ENCODE data around the gene MRRF.

MRRF gene

GRCh38 chr9:122228191-122228567 is 36.5 kb upstream of the MRRF start:
- no peak for FAIRE-seq
- DNase-seq (ENCODE audit: low spot score): no peak

GRCh38 chr9:122228568-122229484 is 35.9 kb upstream of the MRRF start, which contains the start of gene LHX6:
TSS of gene LHX6 (minus strand) at chr9:122228957. CDS start at chr9:122228740, 217 bp downstream.
- no peak for FAIRE-seq
- peak; percentile 57 for DNase-seq (ENCODE audit: low spot score)

GRCh38 chr9:122229485-122229837 is 35.2 kb upstream of the MRRF start:
- no peak for DNase-seq (ENCODE audit: low spot score)
- no peak for FAIRE-seq

- FAIRE-seq (no peak), DNase-seq (ENCODE audit: low spot score) (no peak)
Observed at GRCh38 chr9:122232796-122233306, 31.8 kb upstream of the MRRF start.

- DNase-seq (ENCODE audit: low spot score) (no peak), FAIRE-seq (no peak)
Observed at GRCh38 chr9:122234022-122234748, 30.5 kb upstream of the MRRF start.

- DNase-seq (ENCODE audit: low spot score) (no peak), FAIRE-seq (no peak)
Observed at GRCh38 chr9:122236681-122237080, 28.0 kb upstream of the MRRF start.

GRCh38 chr9:122239722-122240121 is 25.0 kb upstream of the MRRF start:
- no peak for FAIRE-seq
- no peak for DNase-seq (ENCODE audit: low spot score)

- no peak for DNase-seq (ENCODE audit: low spot score)
- FAIRE-seq: no peak
Observed at GRCh38 chr9:122244349-122244748, 20.3 kb upstream of the MRRF start.

GRCh38 chr9:122246666-122247065 is 18.0 kb upstream of the MRRF start:
- DNase-seq (ENCODE audit: low spot score) (no peak), FAIRE-seq (no peak)

- FAIRE-seq: no peak
Observed at GRCh38 chr9:122248448-122248865, 16.2 kb upstream of the MRRF start.

GRCh38 chr9:122251351-122251750 is 13.3 kb upstream of the MRRF start:
- no peak for FAIRE-seq
- no peak for DNase-seq (ENCODE audit: low spot score)

More at GRCh38 chr9:122248448-122248865, 16.2 kb upstream of the MRRF start:
- no peak for DNase-seq (ENCODE audit: low spot score)

- no peak for FAIRE-seq
- no peak for DNase-seq (ENCODE audit: low spot score)
Observed at GRCh38 chr9:122252796-122253195, 11.9 kb upstream of the MRRF start.

- no peak for FAIRE-seq
- no peak for DNase-seq (ENCODE audit: low spot score)
Observed at GRCh38 chr9:122254761-122255160, 9.9 kb upstream of the MRRF start.

- FAIRE-seq: no peak
Observed at GRCh38 chr9:122256206-122256605, 8.5 kb upstream of the MRRF start.

GRCh38 chr9:122258886-122259415 is 5.7 kb upstream of the MRRF start:
- DNase-seq (ENCODE audit: low spot score): no peak
- FAIRE-seq: no peak

More at GRCh38 chr9:122256206-122256605, 8.5 kb upstream of the MRRF start:
- no peak for DNase-seq (ENCODE audit: low spot score)

- DNase-seq (ENCODE audit: low spot score) (no peak), FAIRE-seq (no peak)
Observed at GRCh38 chr9:122261469-122261881, 3.2 kb upstream of the MRRF start.

- FAIRE-seq (no peak), DNase-seq (ENCODE audit: low spot score) (no peak)
Observed at GRCh38 chr9:122262073-122262472, 2.6 kb upstream of the MRRF start.

- DNase-seq (ENCODE audit: low spot score) (no peak), FAIRE-seq (no peak)
Observed at GRCh38 chr9:122263699-122264349, 858 bp upstream of the MRRF start.

- DNase-seq (ENCODE audit: low spot score): peak; percentile 3
- no peak for FAIRE-seq
Observed at GRCh38 chr9:122265149-122265915, 650 bp downstream of the MRRF start.

- FAIRE-seq: no peak
- no peak for DNase-seq (ENCODE audit: low spot score)
Observed at GRCh38 chr9:122268041-122268814, 3.5 kb downstream of the MRRF start.

Measured in urothelium cell line (cell line).